Forelimb muscle (tissue), 1 donor: Measurements from ENCODE around the gene NDUFS2. TPM values are rescaled to one million over a fixed set of nuclear protein-coding genes. Genes with fewer than 3 reads are reported as not detected.
A peak's percentile ranks its signal among the peaks of the same experiment; 100 is the strongest.

Experiments used
- DNase-seq: peaks from one replicate; pipeline ENCODE4 v3.0.0-alpha.2; 2013; ENCODE audit warnings: low read depth
- polyA plus RNA-seq: library from polyadenylated mRNA; unstranded; fragments of 120-200 nt; gene quantifications from one replicate; pipeline ENCODE4 v1.2.1, GENCODE V29; 2013; ENCODE audit not compliant: insufficient read length

Gene NDUFS2
- 142 TPM for polyA plus RNA-seq

GRCh38 chr1:161201836-161202712 lies at the start of gene NDUFS2:
Gene NDUFS2 (plus strand): TSS chr1:161202367. CDS start chr1:161202386, 19 bp downstream.
- peak; percentile 99 for DNase-seq

GRCh38 chr1:161153176-161153575 lies 49.0 kb upstream of the NDUFS2 start:
- no peak for DNase-seq

- DNase-seq, result peak; percentile 85
These were observed 48.4 kb upstream of the NDUFS2 start, which contains the start of gene UFC1 for GRCh38 chr1:161153682-161154337. Gene UFC1 (plus strand): TSS chr1:161153978. CDS start chr1:161153998, 20 bp downstream.

- DNase-seq, result no peak
These were observed 44.3 kb upstream of the NDUFS2 start for GRCh38 chr1:161157867-161158266.

GRCh38 chr1:161158316-161159010 lies 43.7 kb upstream of the NDUFS2 start:
- DNase-seq, result no peak

- peak; percentile 77 for DNase-seq
These were observed 42.9 kb upstream of the NDUFS2 start, which contains the start of gene USP21 for GRCh38 chr1:161159087-161159912. Gene USP21 (plus strand): TSS chr1:161159500. CDS start chr1:161160641, 1,141 bp downstream.

- DNase-seq, result no peak
These were observed 42.3 kb upstream of the NDUFS2 start for GRCh38 chr1:161159913-161160243.

GRCh38 chr1:161160671-161161145 lies 41.5 kb upstream of the NDUFS2 start:
- DNase-seq, result no peak

- no peak for DNase-seq
These were observed 40.5 kb upstream of the NDUFS2 start for GRCh38 chr1:161161652-161162051.

GRCh38 chr1:161162052-161162451 lies 40.1 kb upstream of the NDUFS2 start:
- no peak for DNase-seq

- DNase-seq, result no peak
These were observed 39.4 kb upstream of the NDUFS2 start for GRCh38 chr1:161162806-161163205.

GRCh38 chr1:161163793-161164192 lies 38.4 kb upstream of the NDUFS2 start:
- no peak for DNase-seq

GRCh38 chr1:161164901-161165610 lies 37.1 kb upstream of the NDUFS2 start:
- DNase-seq, result no peak

GRCh38 chr1:161165742-161166668 lies 36.2 kb upstream of the NDUFS2 start, which contains the start of gene PPOX:
Gene PPOX (plus strand): TSS chr1:161166426. CDS start chr1:161166848, 422 bp downstream.
- peak; percentile 96 for DNase-seq

GRCh38 chr1:161166669-161167548 lies 35.3 kb upstream of the NDUFS2 start:
- no peak for DNase-seq

- no peak for DNase-seq
These were observed 33.3 kb upstream of the NDUFS2 start for GRCh38 chr1:161168906-161169305.

- no peak for DNase-seq
These were observed 31.0 kb upstream of the NDUFS2 start for GRCh38 chr1:161171191-161171590.

- no peak for DNase-seq
These were observed 30.5 kb upstream of the NDUFS2 start for GRCh38 chr1:161171696-161172095.
